Epithelial cell of esophagus (primary cell): ENCODE measurements around the gene PRUNE2.

Experiments
- DNase-seq: peaks from one replicate; pipeline ENCODE4 v3.0.0; 2010; ENCODE audit warnings: low read depth
- H3K4me3 ChIP-seq: 2 replicates; pipeline ENCODE4 v1.5.1; 2011; ENCODE audit warnings: mild to moderate bottlenecking, low read length, control low read depth
- CTCF ChIP-seq: IDR thresholded peaks from 2 replicates; pipeline ENCODE4 v1.5.1; 2011; ENCODE audit warnings: low read depth, mild to moderate bottlenecking, low read length, control low read depth, inconsistent platforms; ENCODE audit not compliant: insufficient read depth; ENCODE audit errors: missing control alignments

PRUNE2 gene

GRCh38 chr9:76630916-76631315, 275.0 kb downstream of the PRUNE2 start:
- no peak for DNase-seq
- no peak for TF ChIP-seq CTCF

GRCh38 chr9:76629205-76629990, 276.5 kb downstream of the PRUNE2 start:
- no peak for TF ChIP-seq CTCF
- DNase-seq, result no peak
- H3K4me3 ChIP-seq, result no peak overlapping the region

More at GRCh38 chr9:76630916-76631315, 275.0 kb downstream of the PRUNE2 start:
- no peak overlapping the region for H3K4me3 ChIP-seq

- no peak for DNase-seq
- no peak overlapping the region for H3K4me3 ChIP-seq
- TF ChIP-seq CTCF, result no peak
Measured at GRCh38 chr9:76628155-76628554, 277.8 kb downstream of the PRUNE2 start.

- no peak for TF ChIP-seq CTCF
- DNase-seq, result no peak
- H3K4me3 ChIP-seq, result no peak overlapping the region
Measured at GRCh38 chr9:76626980-76627379, 278.9 kb downstream of the PRUNE2 start.

- no peak overlapping the region for H3K4me3 ChIP-seq
- no peak for TF ChIP-seq CTCF
- no peak for DNase-seq
Measured at GRCh38 chr9:76626141-76626540, 279.8 kb downstream of the PRUNE2 start.

GRCh38 chr9:76624391-76625048, 281.4 kb downstream of the PRUNE2 start:
- DNase-seq, result no peak
- no peak for TF ChIP-seq CTCF
- H3K4me3 ChIP-seq, result no peak overlapping the region

- no peak overlapping the region for H3K4me3 ChIP-seq
- no peak for DNase-seq
- no peak for TF ChIP-seq CTCF
Measured at GRCh38 chr9:76620996-76621395, 284.9 kb downstream of the PRUNE2 start.
